Measurements from ENCODE around the gene LEMD2. TPM values are rescaled to one million over a fixed set of nuclear protein-coding genes. Genes with fewer than 3 reads are reported as not detected.

LEMD2 gene
- total and polyA plus RNA-seq, 4 donors: 30.0 to 85.2 (median 65.0) TPM

DNA sequence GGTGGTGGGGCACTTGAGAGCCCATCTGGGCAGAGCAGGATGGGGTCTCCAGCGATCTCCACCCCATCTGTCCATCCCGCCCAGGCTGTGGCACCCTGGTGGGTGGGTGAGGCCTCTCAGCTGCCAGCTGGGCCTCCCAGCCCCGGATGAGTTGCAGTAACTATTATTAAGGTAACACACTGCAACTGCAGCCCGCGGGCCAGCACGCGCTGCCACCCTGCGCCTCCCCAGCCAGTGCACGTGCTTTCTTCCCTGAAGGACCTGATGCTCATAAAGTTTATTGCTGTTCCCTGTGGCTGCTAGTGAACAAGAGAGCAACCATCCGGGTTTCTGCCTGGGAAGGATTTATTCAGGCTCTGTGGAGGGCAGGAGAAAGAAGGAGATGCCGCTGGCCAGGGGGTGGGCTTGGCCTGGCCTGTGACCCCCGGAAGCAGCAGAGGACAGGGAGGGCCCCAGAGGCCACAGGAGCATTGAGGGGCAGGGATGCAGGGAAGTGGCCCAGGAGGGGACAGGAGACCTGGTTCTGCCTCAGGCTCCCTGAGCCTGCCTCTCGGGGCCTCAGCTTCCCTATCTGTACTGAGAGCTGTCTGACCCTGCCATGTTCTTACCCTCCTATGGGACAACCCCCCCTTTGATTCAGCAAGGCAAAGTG is 43.9 kb downstream of the LEMD2 start:
- Histone ChIP-seq H3K27ac (ENCODE audit: low read depth, low read length) (no peak overlapping the region), H3K4me1 (ENCODE audit: control insufficient read depth, insufficient read depth, low read length) (peaks cover 39% of the 10 kb centered on the region), H3K27me3 (ENCODE audit: control insufficient read depth, insufficient read depth, low read length) (no peaks in the 10 kb centered on the region), H3K4me3 (ENCODE audit: low read depth, low read length) (no peak overlapping the region), H3K36me3 (ENCODE audit: control insufficient read depth, insufficient read depth, low read length) (no peaks in the 10 kb centered on the region), H3K9me3 (ENCODE audit: control insufficient read depth, insufficient read depth, low read length) (no peaks in the 10 kb centered on the region)
- WGBS (ENCODE audit: insufficient coverage): 31% methylated on average over 12 of the region's 13 CpGs
- peak in 1 of 6 donors; percentile 67 for DNase-seq (ENCODE audit: low read depth in 4 of 6, low spot score in 6 of 6)

GRCh38 chr6:33744001-33744848 is 44.7 kb downstream of the LEMD2 start:
- Histone ChIP-seq H3K27me3 (ENCODE audit: control insufficient read depth, insufficient read depth, low read length) (no peaks in the 10 kb centered on the region), H3K36me3 (ENCODE audit: control insufficient read depth, insufficient read depth, low read length) (no peaks in the 10 kb centered on the region), H3K4me1 (ENCODE audit: control insufficient read depth, insufficient read depth, low read length) (peaks cover 46% of the 10 kb centered on the region), H3K4me3 (ENCODE audit: low read depth, low read length) (no peak overlapping the region), H3K9me3 (ENCODE audit: control insufficient read depth, insufficient read depth, low read length) (no peaks in the 10 kb centered on the region), H3K27ac (ENCODE audit: low read depth, low read length) (no peak overlapping the region)
- peak; percentile 59 to 94 (median 68) for DNase-seq (ENCODE audit: low read depth in 4 of 6, low spot score in 6 of 6)
- WGBS (ENCODE audit: insufficient coverage): 26% methylated on average over 9 of the region's 11 CpGs

DNA sequence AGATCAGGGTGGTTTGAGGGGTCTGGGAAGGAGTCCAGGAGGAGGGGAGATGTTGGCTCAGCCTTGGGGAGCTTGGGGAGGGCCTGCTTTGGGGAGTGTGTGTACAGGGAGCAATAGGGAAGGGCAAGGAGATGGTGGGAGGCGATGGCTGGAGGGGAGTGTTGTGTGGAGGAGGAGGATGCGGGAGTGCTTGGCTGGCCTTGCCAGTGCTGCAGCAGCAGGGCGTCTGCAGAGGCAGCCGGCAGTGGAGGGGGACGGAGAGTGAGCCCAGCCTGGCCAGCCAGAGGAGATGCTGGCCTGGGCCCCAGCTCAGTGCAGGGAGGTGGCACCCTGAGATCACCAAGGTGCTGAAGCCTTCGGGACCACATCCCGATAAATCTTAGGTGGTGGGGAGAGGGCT is 46.1 kb downstream of the LEMD2 start:
- Histone ChIP-seq H3K4me3 (ENCODE audit: low read depth, low read length) (no peak overlapping the region), H3K36me3 (ENCODE audit: control insufficient read depth, insufficient read depth, low read length) (no peaks in the 10 kb centered on the region), H3K27ac (ENCODE audit: low read depth, low read length) (no peak overlapping the region), H3K27me3 (ENCODE audit: control insufficient read depth, insufficient read depth, low read length) (no peaks in the 10 kb centered on the region), H3K9me3 (ENCODE audit: control insufficient read depth, insufficient read depth, low read length) (no peaks in the 10 kb centered on the region), H3K4me1 (ENCODE audit: control insufficient read depth, insufficient read depth, low read length) (peaks cover 49% of the 10 kb centered on the region)
- WGBS (ENCODE audit: insufficient coverage): 32% methylated on average over 7 of the region's 7 CpGs
- peak in 2 of 6 donors; percentile 41 to 52 for DNase-seq (ENCODE audit: low read depth in 4 of 6, low spot score in 6 of 6)

- H3K27ac ChIP-seq (ENCODE audit: low read depth, low read length): no peak overlapping the region
- no peaks in the 10 kb centered on the region for H3K27me3 ChIP-seq (ENCODE audit: control insufficient read depth, insufficient read depth, low read length)
- DNase-seq (ENCODE audit: low read depth in 4 of 6, low spot score in 6 of 6): no peak
- no peaks in the 10 kb centered on the region for H3K36me3 ChIP-seq (ENCODE audit: control insufficient read depth, insufficient read depth, low read length)
- no peak overlapping the region for H3K4me3 ChIP-seq (ENCODE audit: low read depth, low read length)
- H3K4me1 ChIP-seq (ENCODE audit: control insufficient read depth, insufficient read depth, low read length): peaks cover 51% of the 10 kb centered on the region
- H3K9me3 ChIP-seq (ENCODE audit: control insufficient read depth, insufficient read depth, low read length): no peaks in the 10 kb centered on the region
- WGBS (ENCODE audit: insufficient coverage): 62% methylated on average over 9 of the region's 9 CpGs
Observed at GRCh38 chr6:33742092-33742491, 46.8 kb downstream of the LEMD2 start.

DNA sequence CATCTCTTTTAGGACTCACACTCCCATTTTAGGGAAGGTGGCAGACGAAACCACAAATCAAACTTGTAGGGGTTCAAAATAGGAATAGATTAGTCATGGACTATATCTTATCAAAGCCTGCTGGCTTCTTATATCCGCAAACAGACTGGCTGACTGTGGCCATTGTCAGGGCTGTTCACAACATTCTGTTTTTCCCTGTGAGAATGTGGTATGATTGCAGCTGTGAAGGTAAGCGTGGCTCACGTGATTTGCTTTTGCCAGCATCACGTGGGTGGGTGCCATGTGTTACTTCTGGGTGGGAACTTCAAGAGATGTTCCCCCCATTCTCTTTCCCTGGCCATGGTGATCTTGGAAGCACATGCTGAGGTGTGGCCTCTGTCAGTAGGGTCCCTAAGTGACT is 48.1 kb downstream of the LEMD2 start:
- DNase-seq (ENCODE audit: low read depth in 4 of 6, low spot score in 6 of 6): no peak
- Histone ChIP-seq H3K4me1 (ENCODE audit: control insufficient read depth, insufficient read depth, low read length) (peaks cover 43% of the 10 kb centered on the region), H3K9me3 (ENCODE audit: control insufficient read depth, insufficient read depth, low read length) (no peaks in the 10 kb centered on the region), H3K36me3 (ENCODE audit: control insufficient read depth, insufficient read depth, low read length) (no peaks in the 10 kb centered on the region), H3K27ac (ENCODE audit: low read depth, low read length) (no peak overlapping the region), H3K27me3 (ENCODE audit: control insufficient read depth, insufficient read depth, low read length) (no peaks in the 10 kb centered on the region), H3K4me3 (ENCODE audit: low read depth, low read length) (no peak overlapping the region)
- 100% methylated on average over 1 of the region's 5 CpGs for WGBS (ENCODE audit: insufficient coverage)

DNA sequence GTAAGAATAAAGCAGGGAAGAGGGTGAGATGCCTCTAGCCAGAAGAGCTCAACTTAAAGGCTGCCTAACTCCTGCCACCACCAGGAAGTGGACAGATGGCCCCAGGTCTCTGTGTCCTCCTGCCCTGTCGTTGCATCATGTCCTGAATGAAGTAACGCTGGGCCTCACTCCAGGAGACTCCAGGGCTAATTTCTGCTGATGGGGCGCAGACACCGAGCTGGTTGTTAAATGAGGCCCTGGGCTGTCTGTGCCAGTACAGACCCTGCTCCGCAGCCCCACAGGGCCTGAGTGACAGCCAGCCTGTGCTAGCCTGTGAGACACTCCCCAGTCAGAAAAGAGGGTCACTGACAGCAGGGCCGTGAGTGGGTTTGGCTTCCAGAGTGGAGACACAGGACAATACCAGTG is 48.7 kb downstream of the LEMD2 start:
- H3K27ac ChIP-seq (ENCODE audit: low read depth, low read length): no peak overlapping the region

GRCh38 chr6:33739571-33739970 is 49.4 kb downstream of the LEMD2 start:
- no peaks in the 10 kb centered on the region for H3K9me3 ChIP-seq (ENCODE audit: control insufficient read depth, insufficient read depth, low read length)
- H3K27me3 ChIP-seq (ENCODE audit: control insufficient read depth, insufficient read depth, low read length): no peaks in the 10 kb centered on the region
- H3K27ac ChIP-seq (ENCODE audit: low read depth, low read length): no peak overlapping the region
- WGBS (ENCODE audit: insufficient coverage): 77% methylated on average over 5 of the region's 5 CpGs
- no peak for DNase-seq (ENCODE audit: low read depth in 4 of 6, low spot score in 6 of 6)
- peaks cover 32% of the 10 kb centered on the region for H3K4me1 ChIP-seq (ENCODE audit: control insufficient read depth, insufficient read depth, low read length)
- H3K36me3 ChIP-seq (ENCODE audit: control insufficient read depth, insufficient read depth, low read length): no peaks in the 10 kb centered on the region
- no peak overlapping the region for H3K4me3 ChIP-seq (ENCODE audit: low read depth, low read length)

More for the DNA sequence above, 48.7 kb downstream of the LEMD2 start:
- 68% methylated on average over 6 of the region's 6 CpGs for WGBS (ENCODE audit: insufficient coverage)
- no peaks in the 10 kb centered on the region for H3K27me3 ChIP-seq (ENCODE audit: control insufficient read depth, insufficient read depth, low read length)
- no peak overlapping the region for H3K4me3 ChIP-seq (ENCODE audit: low read depth, low read length)
- DNase-seq (ENCODE audit: low read depth in 4 of 6, low spot score in 6 of 6): no peak
- no peaks in the 10 kb centered on the region for H3K36me3 ChIP-seq (ENCODE audit: control insufficient read depth, insufficient read depth, low read length)
- no peaks in the 10 kb centered on the region for H3K9me3 ChIP-seq (ENCODE audit: control insufficient read depth, insufficient read depth, low read length)
- peaks cover 37% of the 10 kb centered on the region for H3K4me1 ChIP-seq (ENCODE audit: control insufficient read depth, insufficient read depth, low read length)

DNA sequence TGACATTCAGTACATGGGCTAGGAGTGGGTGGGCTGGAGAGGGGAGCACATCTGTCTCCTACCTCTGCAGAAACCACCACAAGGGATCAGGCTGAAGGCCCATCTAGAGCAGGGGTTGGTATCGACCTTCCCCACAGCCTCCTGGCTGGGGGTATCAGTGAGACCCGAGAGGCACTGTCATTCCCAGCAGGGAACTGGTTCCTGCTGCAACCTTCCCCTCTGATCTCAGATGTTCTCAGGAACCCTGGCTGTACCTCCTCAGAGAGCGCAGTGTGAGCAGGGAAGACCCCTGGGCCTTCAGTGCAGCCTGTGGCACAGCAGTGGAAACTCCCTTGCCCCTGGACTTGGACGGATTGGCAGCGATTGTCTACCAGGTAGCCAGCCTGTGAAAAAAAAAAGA is 50.1 kb downstream of the LEMD2 start:
- 93% methylated on average over 5 of the region's 5 CpGs for WGBS (ENCODE audit: insufficient coverage)

DNA sequence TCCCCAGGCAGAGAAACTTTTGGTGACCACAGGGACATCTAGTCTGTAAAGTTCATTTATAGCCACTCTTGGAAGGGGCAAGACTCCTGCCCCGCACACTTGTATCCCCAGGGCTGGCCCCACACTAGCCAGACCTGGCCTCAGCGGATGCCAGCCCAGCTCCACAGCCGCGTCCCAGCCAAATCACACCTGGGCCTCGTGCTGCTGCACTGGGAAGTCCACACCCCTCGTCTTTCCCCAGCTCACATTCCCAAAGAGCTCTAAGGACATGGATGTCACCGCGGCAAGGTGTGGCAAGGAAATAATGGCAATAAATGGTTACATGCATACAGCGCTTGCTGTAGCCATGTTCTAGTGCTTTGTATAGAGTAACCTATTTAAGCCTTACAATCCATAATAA is 50.8 kb downstream of the LEMD2 start:
- WGBS (ENCODE audit: insufficient coverage): 92% methylated on average over 4 of the region's 9 CpGs
- H3K4me3 ChIP-seq (ENCODE audit: low read depth, low read length): no peak overlapping the region
- DNase-seq (ENCODE audit: low read depth in 4 of 6, low spot score in 6 of 6): no peak
- no peak overlapping the region for H3K27ac ChIP-seq (ENCODE audit: low read depth, low read length)
- peaks cover 31% of the 10 kb centered on the region for H3K4me1 ChIP-seq (ENCODE audit: control insufficient read depth, insufficient read depth, low read length)
- H3K9me3 ChIP-seq (ENCODE audit: control insufficient read depth, insufficient read depth, low read length): no peaks in the 10 kb centered on the region
- no peaks in the 10 kb centered on the region for H3K36me3 ChIP-seq (ENCODE audit: control insufficient read depth, insufficient read depth, low read length)
- no peaks in the 10 kb centered on the region for H3K27me3 ChIP-seq (ENCODE audit: control insufficient read depth, insufficient read depth, low read length)

More for the DNA sequence above, 50.1 kb downstream of the LEMD2 start:
- Histone ChIP-seq H3K4me1 (ENCODE audit: control insufficient read depth, insufficient read depth, low read length) (peaks cover 30% of the 10 kb centered on the region), H3K27ac (ENCODE audit: low read depth, low read length) (no peak overlapping the region), H3K36me3 (ENCODE audit: control insufficient read depth, insufficient read depth, low read length) (no peaks in the 10 kb centered on the region), H3K9me3 (ENCODE audit: control insufficient read depth, insufficient read depth, low read length) (no peaks in the 10 kb centered on the region), H3K27me3 (ENCODE audit: control insufficient read depth, insufficient read depth, low read length) (no peaks in the 10 kb centered on the region), H3K4me3 (ENCODE audit: low read depth, low read length) (no peak overlapping the region)
- DNase-seq (ENCODE audit: low read depth in 4 of 6, low spot score in 6 of 6): no peak

All from spinal cord (tissue), 10 donors.